H9 (cell line): ENCODE measurements around the gene TTC28. TPM values are rescaled to one million over a fixed set of nuclear protein-coding genes. Genes with fewer than 3 reads are reported as not detected.

Experiments
- DNase-seq: peaks from one replicate; pipeline ENCODE4 v3.0.0-alpha.2; 2017
- H2AFZ ChIP-seq: one replicate; pipeline ENCODE4 v1.6.1; 2013; ENCODE audit warnings: mild to moderate bottlenecking, low read length, control low read depth, moderate library complexity
- H2AK5ac ChIP-seq: 2 replicates; pipeline ENCODE4 v1.6.1; 2013; ENCODE audit warnings: low read length, control low read depth, mixed read lengths; ENCODE audit not compliant: insufficient read length
- H2BK120ac ChIP-seq: one replicate; pipeline ENCODE4 v1.6.1; 2013; ENCODE audit warnings: low read depth, mild to moderate bottlenecking, low read length, control low read depth, inconsistent platforms; ENCODE audit not compliant: poor library complexity, severe bottlenecking
- H2BK12ac ChIP-seq: 2 replicates; pipeline ENCODE4 v1.6.1; 2013; ENCODE audit warnings: low read length, control low read depth, mixed read lengths, low read depth; ENCODE audit not compliant: insufficient read length
- H2BK15ac ChIP-seq: 2 replicates; pipeline ENCODE4 v1.6.1; 2013; ENCODE audit warnings: low read depth, low read length, control low read depth
- H2BK20ac ChIP-seq: one replicate; pipeline ENCODE4 v1.6.1; 2013; ENCODE audit warnings: low read depth, mild to moderate bottlenecking, low read length, control low read depth, inconsistent platforms; ENCODE audit not compliant: poor library complexity, severe bottlenecking
- H2BK5ac ChIP-seq: 2 replicates; pipeline ENCODE4 v1.6.1; 2013; ENCODE audit warnings: low read length, control low read depth, mixed read lengths; ENCODE audit not compliant: insufficient read length
- H3K14ac ChIP-seq: 2 replicates; pipeline ENCODE4 v1.6.1; 2013; ENCODE audit warnings: low read length, control low read depth; ENCODE audit not compliant: insufficient read depth
- H3K18ac ChIP-seq: 2 replicates; pipeline ENCODE4 v1.6.1; 2013; ENCODE audit warnings: low read depth, mild to moderate bottlenecking, mixed read lengths, low read length, control low read depth; ENCODE audit not compliant: insufficient read length
- H3K23ac ChIP-seq: 2 replicates; pipeline ENCODE4 v1.6.1; 2013; ENCODE audit warnings: low read length, control low read depth, mixed read lengths, low read depth; ENCODE audit not compliant: insufficient read length
- H3K23me2 ChIP-seq: 2 replicates; pipeline ENCODE4 v1.6.1; 2013; ENCODE audit warnings: low read depth, mild to moderate bottlenecking, mixed read lengths, low read length, control low read depth; ENCODE audit not compliant: insufficient read length, poor library complexity, severe bottlenecking
- H3K27ac ChIP-seq: 2 replicates; pipeline ENCODE4 v1.5.1; 2013; ENCODE audit warnings: low read length, control low read depth, mixed read lengths, low read depth; ENCODE audit not compliant: insufficient read length
- H3K27me3 ChIP-seq: 2 replicates; pipeline ENCODE4 v1.6.1; 2013; ENCODE audit warnings: low read length, control low read depth, inconsistent platforms; ENCODE audit not compliant: insufficient read depth
- H3K4ac ChIP-seq: 2 replicates; pipeline ENCODE4 v1.6.1; 2013; ENCODE audit warnings: low read depth, mild to moderate bottlenecking, control low read depth, inconsistent platforms, low read length, moderate library complexity
- H3K4me1 ChIP-seq: 2 replicates; pipeline ENCODE4 v1.6.1; 2013; ENCODE audit warnings: low read length, control low read depth, inconsistent platforms; ENCODE audit not compliant: insufficient read depth
- H3K4me2 ChIP-seq: 2 replicates; pipeline ENCODE4 v1.6.1; 2013; ENCODE audit warnings: low read length, control low read depth, mixed read lengths; ENCODE audit not compliant: insufficient read length, insufficient read depth
- H3K56ac ChIP-seq: 2 replicates; pipeline ENCODE4 v1.6.1; 2013; ENCODE audit warnings: low read depth, mild to moderate bottlenecking, mixed read lengths, low read length, control low read depth; ENCODE audit not compliant: insufficient read length
- H3K79me1 ChIP-seq: 2 replicates; pipeline ENCODE4 v1.6.1; 2013; ENCODE audit warnings: low read depth, mild to moderate bottlenecking, moderate library complexity, low read length, control low read depth, inconsistent platforms; ENCODE audit not compliant: insufficient read depth, poor library complexity, severe bottlenecking
- H3K79me2 ChIP-seq: 2 replicates; pipeline ENCODE4 v1.6.1; 2013; ENCODE audit warnings: low read length, control low read depth, inconsistent platforms; ENCODE audit not compliant: insufficient read depth
- H3K9ac ChIP-seq: 2 replicates; pipeline ENCODE4 v1.6.1; 2013; ENCODE audit warnings: low read length, control low read depth, mixed read lengths; ENCODE audit not compliant: insufficient read length; ENCODE audit errors: extremely low read depth
- H3K9me3 ChIP-seq: one replicate; pipeline ENCODE4 v1.6.1; 2013; ENCODE audit warnings: low read depth, low read length, inconsistent platforms; ENCODE audit not compliant: control insufficient read depth
- H3T11ph ChIP-seq: one replicate; pipeline ENCODE4 v1.6.1; 2013; ENCODE audit warnings: mild to moderate bottlenecking, low read length, control low read depth, inconsistent platforms
- H4K20me1 ChIP-seq: one replicate; pipeline ENCODE4 v1.6.1; 2013; ENCODE audit not compliant: control insufficient read depth, insufficient read length, insufficient read depth
- H4K5ac ChIP-seq: 2 replicates; pipeline ENCODE4 v1.6.1; 2013; ENCODE audit warnings: low read depth, mild to moderate bottlenecking, mixed read lengths, low read length, control low read depth; ENCODE audit not compliant: insufficient read length
- H4K8ac ChIP-seq: replicated peaks from 2 replicates; pipeline ENCODE4 v1.6.1; 2013; ENCODE audit warnings: low read length, control low read depth, mixed read lengths, low read depth; ENCODE audit not compliant: insufficient read length
- H4K91ac ChIP-seq: 2 replicates; pipeline ENCODE4 v1.6.1; 2013; ENCODE audit warnings: low read depth, mild to moderate bottlenecking, moderate library complexity, mixed read lengths, low read length, control low read depth; ENCODE audit not compliant: insufficient read length
- H3K27ac Mint-ChIP-seq, 3 experiments: 2 replicates in 2 of 3; 3 replicates in 1 of 3; pipeline ENCODE4 v1.8.0; 2020 to 2021; ENCODE audit warnings: mixed read lengths in 3 of 3, mild to moderate bottlenecking in 1 of 3, moderate library complexity in 1 of 3
- H3K27me3 Mint-ChIP-seq: 2 replicates; pipeline ENCODE4 v1.8.0; 2021; ENCODE audit warnings: low read depth, mild to moderate bottlenecking, moderate library complexity, mixed read lengths
- H3K36me3 Mint-ChIP-seq, 3 experiments: 2 replicates in 2 of 3; 3 replicates in 1 of 3; pipeline ENCODE4 v1.8.0; 2020 to 2021; ENCODE audit warnings: low read depth in 3 of 3, mixed read lengths in 3 of 3; ENCODE audit not compliant: insufficient read depth in 1 of 3
- H3K4me1 Mint-ChIP-seq, 2 experiments: 2 replicates each; pipeline ENCODE4 v1.8.0; 2020; ENCODE audit warnings: mixed read lengths in 2 of 2
- H3K4me3 Mint-ChIP-seq, 2 experiments: 2 replicates in 1 of 2; 3 replicates in 1 of 2; pipeline ENCODE4 v1.8.0; 2020 to 2021; ENCODE audit warnings: mild to moderate bottlenecking in 2 of 2, mixed read lengths in 2 of 2, moderate library complexity in 1 of 2
- H3K9me3 Mint-ChIP-seq, 2 experiments: 2 replicates in 1 of 2; 3 replicates in 1 of 2; pipeline ENCODE4 v1.8.0; 2020; ENCODE audit warnings: mild to moderate bottlenecking in 2 of 2, mixed read lengths in 2 of 2, moderate library complexity in 1 of 2
- CTCF ChIP-seq: fragments of 200-600 bp; sonication (generic); conservative IDR thresholded peaks from 3 replicates; pipeline ENCODE4 v1.8.0; 2021; ENCODE audit warnings: antibody characterized with exemption, mild to moderate bottlenecking
- WGBS: extraction: QIAGEN DNeasy Blood & Tissue Kit; methylation state at CpG from one replicate; pipeline ENCODE4 v1.1.7; 2013; ENCODE audit warnings: missing lambda C conversion rate, low lambda C conversion rate, mixed read lengths; ENCODE audit not compliant: insufficient read length; ENCODE audit errors: extremely low coverage; 5-methylcytosine and 5-hydroxymethylcytosine counted together
- total RNA-seq: library from RNA; stranded (reverse); gene quantifications from 2 replicates; pipeline ENCODE4 v1.2.1, GENCODE V29; 2021

TTC28 gene
- total RNA-seq, 1 experiment from 2014 or later, result 13.6 TPM

- no peak overlapping the region for H3K9ac ChIP-seq
- no peaks in the 10 kb centered on the region for H4K20me1 ChIP-seq
- no peak overlapping the region for H3K4me3 Mint-ChIP-seq
- no peak overlapping the region for H3K27ac Mint-ChIP-seq
- H2AK5ac ChIP-seq, result no peak overlapping the region
- no CpG with 5 or more reads among the region's 2 CpGs for WGBS
- H3K36me3 Mint-ChIP-seq, result peaks cover 7 to 19% (median 11%) of the 10 kb centered on the region in 3 experiments
- no peak overlapping the region for H3K18ac ChIP-seq
- no peak overlapping the region for H2BK20ac ChIP-seq
- H3K14ac ChIP-seq, result no peak overlapping the region
- no peak overlapping the region for H3K4me2 ChIP-seq
- no peak overlapping the region for H2AFZ ChIP-seq
- no peak overlapping the region for H2BK15ac ChIP-seq
- H3K56ac ChIP-seq, result no peak overlapping the region
- H2BK120ac ChIP-seq, result no peak overlapping the region
- no peaks in the 10 kb centered on the region for H3K79me1 ChIP-seq
- H3K4me1 Mint-ChIP-seq, result no peaks in the 10 kb centered on the region
- TF ChIP-seq CTCF, result no peak
- H3K79me2 ChIP-seq, result no peaks in the 10 kb centered on the region
- H4K5ac ChIP-seq, result no peak overlapping the region
- H4K91ac ChIP-seq, result no peak overlapping the region
- H4K8ac ChIP-seq, result no peak overlapping the region
- no peak for DNase-seq
- H2BK12ac ChIP-seq, result no peak overlapping the region
- no peaks in the 10 kb centered on the region for H3K27me3 Mint-ChIP-seq
- H3K9me3 Mint-ChIP-seq, result peaks cover 19 to 22% of the 10 kb centered on the region in 2 experiments
- H3K23ac ChIP-seq, result no peak overlapping the region
- no peaks in the 10 kb centered on the region for H3K23me2 ChIP-seq
- H3K9me3 ChIP-seq, result no peaks in the 10 kb centered on the region
- no peak overlapping the region for H2BK5ac ChIP-seq
- H3T11ph ChIP-seq, result no peak overlapping the region
- no peak overlapping the region for H3K27ac ChIP-seq
- no peak overlapping the region for H3K4ac ChIP-seq
- H3K4me1 ChIP-seq, result no peaks in the 10 kb centered on the region
- H3K27me3 ChIP-seq, result no peaks in the 10 kb centered on the region
Measured at GRCh38 chr22:28394513-28395110, 285.0 kb downstream of the TTC28 start.
